ENCODE results near the gene TBCCD1.

The TBCCD1 gene

DNA sequence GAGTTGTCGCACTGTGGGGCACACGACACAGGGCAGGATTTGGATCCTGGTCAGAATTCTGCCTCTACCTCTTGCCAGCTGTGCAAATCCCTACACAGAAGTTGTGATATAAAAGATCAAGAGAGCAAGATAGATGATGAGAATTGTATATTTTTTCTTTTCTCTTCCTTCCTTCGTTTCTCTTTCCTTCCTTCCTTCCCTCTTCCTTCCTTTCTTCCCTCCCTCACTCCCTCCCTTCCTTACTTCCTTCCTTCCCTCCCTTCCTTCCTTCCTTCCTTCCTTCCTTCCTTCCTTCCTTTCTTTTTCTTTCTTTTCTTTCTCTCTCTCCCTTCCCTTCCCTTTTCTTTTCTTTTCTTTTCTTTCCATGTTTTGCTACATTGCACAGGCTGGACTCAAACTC, 33.8 kb upstream of the TBCCD1 start:
- Histone ChIP-seq H3K14ac (ENCODE audit: low read length) (no peak overlapping the region), H4K91ac (ENCODE audit: low read depth, low read length, poor library complexity) (no peak overlapping the region), H3K79me1 (ENCODE audit: low read depth, low read length) (peaks cover 1% of the 10 kb centered on the region), H3K4me3 (ENCODE audit: low read length in 2 of 2) (no peak overlapping the region), H2BK15ac (ENCODE audit: low read length) (no peak overlapping the region), H2AK5ac (ENCODE audit: low read depth, low read length) (no peak overlapping the region), H3K27ac (replicated peaks; ENCODE audit: low read length) (no peak overlapping the region), H3K36me3 (replicated peaks in 1 of 2; ENCODE audit: control insufficient read depth in 2 of 2, insufficient read depth in 2 of 2, low read length in 2 of 2) (no peaks in the 10 kb centered on the region), H4K8ac (ENCODE audit: low read depth, low read length) (no peak overlapping the region), H3K4ac (ENCODE audit: low read length) (no peak overlapping the region), H3K27me3 (ENCODE audit: control insufficient read depth in 3 of 3, insufficient read depth in 3 of 3, low read depth in 1 of 3, low read length in 3 of 3) (peaks cover 0 to 19% (median 0%) of the 10 kb centered on the region in 3 experiments), H3K9me3 (replicated peaks in 1 of 2; ENCODE audit: control insufficient read depth in 2 of 2, insufficient read depth in 1 of 2, low read depth in 1 of 2, low read length in 2 of 2) (no peaks in the 10 kb centered on the region), H2BK5ac (ENCODE audit: low read length) (no peak overlapping the region), H3K23ac (ENCODE audit: low read depth, low read length, poor library complexity) (no peak overlapping the region), H3K9ac (ENCODE audit: low read depth, low read length, poor library complexity) (no peak overlapping the region), H2BK120ac (ENCODE audit: low read depth, low read length) (no peak overlapping the region), H3K18ac (ENCODE audit: low read length) (no peak overlapping the region), H2BK12ac (ENCODE audit: low read length) (no peak overlapping the region), H2AFZ (ENCODE audit: low read length) (no peak overlapping the region), H3K4me2 (ENCODE audit: insufficient read depth, low read length, poor library complexity, severe bottlenecking) (no peak overlapping the region), H3K4me1 (ENCODE audit: control insufficient read depth in 2 of 2, insufficient read depth in 1 of 2, low read depth in 1 of 2, low read length in 2 of 2) (peaks cover 0 to 5% of the 10 kb centered on the region in 2 donors)
- DNase-seq (ENCODE audit: low spot score): no peak
- no CpG with 5 or more reads among the region's 3 CpGs for WGBS, 2 donors (ENCODE audit: extremely low coverage in 2 of 2, insufficient read length in 2 of 2, insufficient replicate concordance in 1 of 2)

DNA sequence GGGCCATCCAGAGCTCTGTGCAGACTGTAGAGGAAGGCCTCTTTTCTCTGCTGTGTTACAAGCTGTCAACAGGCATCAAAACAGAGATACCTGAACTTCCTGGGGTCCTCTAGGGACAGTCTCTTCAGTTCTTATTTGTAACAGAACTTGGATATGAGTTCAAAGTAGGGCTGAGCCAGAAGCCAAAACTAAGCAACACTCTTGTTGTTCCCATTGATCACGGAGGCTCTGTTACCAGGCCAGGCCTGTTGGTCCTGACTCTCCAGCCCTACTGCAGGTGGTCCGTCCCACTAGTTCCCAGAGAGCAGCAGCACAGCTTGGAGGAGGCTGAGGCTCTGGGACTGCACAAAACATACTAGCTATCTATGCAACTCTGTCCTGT, 32.6 kb upstream of the TBCCD1 start:
- no peak overlapping the region for H3K4ac ChIP-seq (ENCODE audit: low read length)
- H3K14ac ChIP-seq (ENCODE audit: low read length): no peak overlapping the region
- H2BK5ac ChIP-seq (ENCODE audit: low read length): no peak overlapping the region
- H2BK15ac ChIP-seq (ENCODE audit: low read length): no peak overlapping the region
- WGBS, 2 donors (ENCODE audit: extremely low coverage in 2 of 2, insufficient read length in 2 of 2, insufficient replicate concordance in 1 of 2): no CpG with 5 or more reads among the region's 2 CpGs
- no peak overlapping the region for H3K9ac ChIP-seq (ENCODE audit: low read depth, low read length, poor library complexity)
- no peak overlapping the region for H4K8ac ChIP-seq (ENCODE audit: low read depth, low read length)
- H3K4me2 ChIP-seq (ENCODE audit: insufficient read depth, low read length, poor library complexity, severe bottlenecking): no peak overlapping the region
- no peak overlapping the region for H2BK120ac ChIP-seq (ENCODE audit: low read depth, low read length)
- no peak overlapping the region for H3K4me3 ChIP-seq (ENCODE audit: low read length in 2 of 2)
- H3K9me3 ChIP-seq (replicated peaks in 1 of 2; ENCODE audit: control insufficient read depth in 2 of 2, insufficient read depth in 1 of 2, low read depth in 1 of 2, low read length in 2 of 2): no peaks in the 10 kb centered on the region
- no peak overlapping the region for H2AK5ac ChIP-seq (ENCODE audit: low read depth, low read length)
- H4K91ac ChIP-seq (ENCODE audit: low read depth, low read length, poor library complexity): no peak overlapping the region
- H2AFZ ChIP-seq (ENCODE audit: low read length): no peak overlapping the region
- H3K4me1 ChIP-seq (ENCODE audit: control insufficient read depth in 2 of 2, insufficient read depth in 1 of 2, low read depth in 1 of 2, low read length in 2 of 2): peaks cover 0 to 5% of the 10 kb centered on the region in 2 donors
- peaks cover 0 to 12% (median 0%) of the 10 kb centered on the region in 3 experiments for H3K27me3 ChIP-seq (ENCODE audit: control insufficient read depth in 3 of 3, insufficient read depth in 3 of 3, low read depth in 1 of 3, low read length in 3 of 3)
- H3K79me1 ChIP-seq (ENCODE audit: low read depth, low read length): peaks cover 1% of the 10 kb centered on the region
- no peak overlapping the region for H3K18ac ChIP-seq (ENCODE audit: low read length)
- no peaks in the 10 kb centered on the region for H3K36me3 ChIP-seq (replicated peaks in 1 of 2; ENCODE audit: control insufficient read depth in 2 of 2, insufficient read depth in 2 of 2, low read length in 2 of 2)
- no peak for DNase-seq (ENCODE audit: low spot score)
- H3K27ac ChIP-seq (replicated peaks; ENCODE audit: low read length): no peak overlapping the region
- H2BK12ac ChIP-seq (ENCODE audit: low read length): no peak overlapping the region
- no peak overlapping the region for H3K23ac ChIP-seq (ENCODE audit: low read depth, low read length, poor library complexity)

DNA sequence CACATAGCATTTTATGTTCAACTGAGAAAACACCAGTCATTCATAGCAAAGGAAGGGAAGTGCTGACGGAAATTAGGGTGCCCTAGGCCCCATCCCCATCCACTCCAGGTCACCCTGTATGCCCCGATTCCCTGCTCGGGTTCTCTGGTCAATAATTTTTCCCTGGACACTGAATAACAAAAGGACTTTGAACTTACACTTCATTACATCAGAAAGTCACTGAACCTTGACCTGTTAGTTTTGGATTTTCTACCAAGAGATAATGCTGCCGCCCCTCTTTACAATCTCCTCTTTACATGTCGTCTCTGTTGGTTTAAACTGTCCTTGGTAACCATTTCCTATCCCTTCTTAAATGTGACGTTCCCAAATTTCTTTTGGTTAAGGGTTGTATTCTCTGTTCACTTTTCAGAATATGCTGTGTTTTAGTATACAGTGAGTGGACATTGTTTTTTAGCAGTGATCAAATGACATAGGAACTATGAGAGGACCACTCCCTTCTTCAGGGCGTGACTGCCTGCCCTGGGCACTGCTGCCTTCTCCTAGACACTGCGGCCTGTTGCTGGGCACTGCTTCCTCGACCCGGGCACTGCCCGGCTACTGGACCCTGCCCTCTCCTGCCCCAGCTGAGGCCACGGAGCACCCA, 32.1 kb upstream of the TBCCD1 start:
- Histone ChIP-seq H3K36me3 (replicated peaks in 1 of 2; ENCODE audit: control insufficient read depth in 2 of 2, insufficient read depth in 2 of 2, low read length in 2 of 2) (no peaks in the 10 kb centered on the region), H3K18ac (ENCODE audit: low read length) (no peak overlapping the region), H4K8ac (ENCODE audit: low read depth, low read length) (no peak overlapping the region), H2AFZ (ENCODE audit: low read length) (no peak overlapping the region), H3K14ac (ENCODE audit: low read length) (no peak overlapping the region), H2BK5ac (ENCODE audit: low read length) (no peak overlapping the region), H3K27me3 (ENCODE audit: control insufficient read depth in 3 of 3, insufficient read depth in 3 of 3, low read depth in 1 of 3, low read length in 3 of 3) (peaks cover 0 to 12% (median 0%) of the 10 kb centered on the region in 3 experiments), H3K4me2 (ENCODE audit: insufficient read depth, low read length, poor library complexity, severe bottlenecking) (no peak overlapping the region), H3K79me1 (ENCODE audit: low read depth, low read length) (peaks cover 1% of the 10 kb centered on the region), H2BK120ac (ENCODE audit: low read depth, low read length) (no peak overlapping the region), H3K27ac (replicated peaks; ENCODE audit: low read length) (no peak overlapping the region), H3K4me1 (ENCODE audit: control insufficient read depth in 2 of 2, insufficient read depth in 1 of 2, low read depth in 1 of 2, low read length in 2 of 2) (peaks cover 0 to 5% of the 10 kb centered on the region in 2 donors), H3K9ac (ENCODE audit: low read depth, low read length, poor library complexity) (no peak overlapping the region), H3K4ac (ENCODE audit: low read length) (no peak overlapping the region), H3K4me3 (ENCODE audit: low read length in 2 of 2) (no peak overlapping the region), H3K23ac (ENCODE audit: low read depth, low read length, poor library complexity) (no peak overlapping the region), H3K9me3 (replicated peaks in 1 of 2; ENCODE audit: control insufficient read depth in 2 of 2, insufficient read depth in 1 of 2, low read depth in 1 of 2, low read length in 2 of 2) (no peaks in the 10 kb centered on the region), H2BK15ac (ENCODE audit: low read length) (no peak overlapping the region), H4K91ac (ENCODE audit: low read depth, low read length, poor library complexity) (no peak overlapping the region), H2AK5ac (ENCODE audit: low read depth, low read length) (no peak overlapping the region), H2BK12ac (ENCODE audit: low read length) (no peak overlapping the region)
- DNase-seq (ENCODE audit: low spot score): no peak
- no CpG with 5 or more reads among the region's 12 CpGs for WGBS, 2 donors (ENCODE audit: extremely low coverage in 2 of 2, insufficient read length in 2 of 2, insufficient replicate concordance in 1 of 2)

DNA sequence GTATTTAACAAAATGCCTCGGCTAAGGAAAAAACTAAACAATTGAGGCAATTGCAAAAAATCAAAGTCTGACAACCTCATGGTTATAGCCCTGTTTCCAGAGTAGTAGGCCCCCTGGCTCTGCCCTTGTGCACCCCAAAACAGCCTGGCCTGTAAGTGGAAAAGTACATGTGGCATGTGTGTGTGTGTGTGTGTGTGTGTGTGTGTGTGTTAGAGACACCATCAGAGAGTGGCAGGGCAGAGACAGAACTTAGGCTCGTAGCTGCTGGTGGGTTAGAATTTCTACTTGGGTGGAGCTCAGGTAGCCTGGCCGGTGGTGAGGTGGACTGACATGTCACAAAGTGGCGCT, 31.6 kb upstream of the TBCCD1 start:
- Histone ChIP-seq H3K14ac (ENCODE audit: low read length) (no peak overlapping the region), H3K4me1 (ENCODE audit: control insufficient read depth in 2 of 2, insufficient read depth in 1 of 2, low read depth in 1 of 2, low read length in 2 of 2) (peaks cover 0 to 5% of the 10 kb centered on the region in 2 donors), H2BK120ac (ENCODE audit: low read depth, low read length) (no peak overlapping the region), H2BK15ac (ENCODE audit: low read length) (no peak overlapping the region), H3K4ac (ENCODE audit: low read length) (no peak overlapping the region), H3K4me2 (ENCODE audit: insufficient read depth, low read length, poor library complexity, severe bottlenecking) (no peak overlapping the region), H2BK12ac (ENCODE audit: low read length) (no peak overlapping the region), H2AK5ac (ENCODE audit: low read depth, low read length) (no peak overlapping the region), H3K79me1 (ENCODE audit: low read depth, low read length) (no peaks in the 10 kb centered on the region), H2BK5ac (ENCODE audit: low read length) (no peak overlapping the region), H3K9ac (ENCODE audit: low read depth, low read length, poor library complexity) (no peak overlapping the region), H3K18ac (ENCODE audit: low read length) (no peak overlapping the region), H3K36me3 (replicated peaks in 1 of 2; ENCODE audit: control insufficient read depth in 2 of 2, insufficient read depth in 2 of 2, low read length in 2 of 2) (no peaks in the 10 kb centered on the region), H2AFZ (ENCODE audit: low read length) (no peak overlapping the region), H3K9me3 (replicated peaks in 1 of 2; ENCODE audit: control insufficient read depth in 2 of 2, insufficient read depth in 1 of 2, low read depth in 1 of 2, low read length in 2 of 2) (no peaks in the 10 kb centered on the region), H4K91ac (ENCODE audit: low read depth, low read length, poor library complexity) (no peak overlapping the region), H3K4me3 (ENCODE audit: low read length in 2 of 2) (no peak overlapping the region), H3K27me3 (ENCODE audit: control insufficient read depth in 3 of 3, insufficient read depth in 3 of 3, low read depth in 1 of 3, low read length in 3 of 3) (peaks cover 0 to 12% (median 0%) of the 10 kb centered on the region in 3 experiments), H4K8ac (ENCODE audit: low read depth, low read length) (no peak overlapping the region), H3K27ac (replicated peaks; ENCODE audit: low read length) (no peak overlapping the region), H3K23ac (ENCODE audit: low read depth, low read length, poor library complexity) (no peak overlapping the region)
- no peak for DNase-seq (ENCODE audit: low spot score)
- no CpG with 5 or more reads among the region's 4 CpGs for WGBS, 2 donors (ENCODE audit: extremely low coverage in 2 of 2, insufficient read length in 2 of 2, insufficient replicate concordance in 1 of 2)

All from neuronal stem cell (in vitro differentiated cells).